Right lobe of liver (tissue), 4 donors: ENCODE data around the gene ZNF324.

Experiments used
- CTCF ChIP-seq, 4 donors: fragments of 200-600 bp in 3 of 4; fragments of 450-650 bp in 1 of 4; IDR thresholded peaks; one replicate each; pipeline versions ENCODE4 v1.5.1 to v1.8.0; 2016 to 2022; ENCODE audit warnings: antibody characterized with exemption in 4 of 4, mild to moderate bottlenecking in 2 of 4
- POLR2A ChIP-seq: fragments of 450-650 bp; IDR thresholded peaks from one replicate; pipeline ENCODE4 v1.6.1; 2017; ENCODE audit warnings: antibody characterized with exemption, mild to moderate bottlenecking
- donor health status: DM: no; HTN: no; CAD: no.
- donor health status: DM: no; HTN: no; CAD: no.
- donor health status: DM: no; HTN: yes; CAD: no.

- TF ChIP-seq CTCF (IDR thresholded peaks at IDR 0.05) = no peak
- no peak for TF ChIP-seq POLR2A
These were observed 7.6 kb downstream of the ZNF324 start for GRCh38 chr19:58474291-58474996.
